Measurements from ENCODE around the gene RRBP1.

- TF ChIP-seq CTCF (IDR thresholded peaks at IDR 0.05; ENCODE audit: low read length) (no peak), EZH2 (optimal IDR thresholded peaks at IDR 0.05; ENCODE audit: low read depth, low read length) (no peak)
Measured at GRCh38 chr20:17687800-17688199, 5.8 kb upstream of the RRBP1 start.
